GM12878 (cell line): Measurements from ENCODE around the gene GOSR1. TPM values are rescaled to one million over a fixed set of nuclear protein-coding genes. Genes with fewer than 3 reads are reported as not detected.

Experiments used
- ATAC-seq: fragments of 200-7000 bp; cut with Tn5 transposase; 3 replicates; pipeline ENCODE4 v1.9.1; 2020; ENCODE audit warnings: mild to moderate bottlenecking, moderate library complexity
- BruUV-seq: library from RNA; stranded (reverse); fragments of 400-500 nt; replicated peaks from 2 replicates; lab custom pipeline; 2021; lab: Mats Ljungman, UMichigan
- CTCF ChIA-PET: fragments of 300-600 bp; sonication (Branson Sonifier 250); formaldehyde crosslinking; extraction: SDS; loops from one replicate; lab custom pipeline; 2021; ENCODE audit warnings: inconsistent platforms; lab: Yijun Ruan, JAX
- POLR2A ChIA-PET: fragments of 350-600 bp; formaldehyde crosslinking; extraction: SDS; loops from one replicate; lab custom pipeline; 2021; ENCODE audit warnings: inconsistent platforms; lab: Charles Lee
- RAD21 ChIA-PET: fragments of 300-600 bp; sonication (Branson Sonifier 250); formaldehyde crosslinking; loops from one replicate; lab custom pipeline; 2023; ENCODE audit warnings: antibody characterized with exemption; ENCODE audit not compliant: unreplicated experiment; lab: Charles Lee
- SMC1A ChIA-PET: fragments of 300-600 bp; sonication (Branson Sonifier 250); formaldehyde crosslinking; loops from one replicate; lab custom pipeline; 2023; ENCODE audit not compliant: unreplicated experiment, uncharacterized antibody; lab: Charles Lee
- DNase-seq: peaks from one replicate; pipeline ENCODE4 v3.0.0-alpha.2; 2011; ENCODE audit warnings: low read depth, low spot score
- FAIRE-seq: peaks from 3 replicates; lab custom pipeline; 2011; peaks lifted over from hg19 to GRCh38; lab: Jason Lieb, UNC
- H2AFZ ChIP-seq: 2 replicates; pipeline ENCODE4 v1.6.0; 2011; ENCODE audit warnings: low read depth, low read length, control low read depth; ENCODE audit not compliant: control insufficient read depth
- H3K27ac ChIP-seq: 2 replicates; pipeline ENCODE4 v1.5.1; 2011; ENCODE audit warnings: control low read depth; ENCODE audit not compliant: control insufficient read depth, insufficient read depth
- H3K27me3 ChIP-seq, 2 experiments: replicated peaks in 1 of 2; 2 replicates each; pipeline versions ENCODE4 v1.6.0 to v1.6.1; 2011; ENCODE audit warnings: low read length in 1 of 2; ENCODE audit not compliant: control insufficient read depth in 2 of 2, insufficient read depth in 2 of 2
- H3K36me3 ChIP-seq, 2 experiments: 2 replicates each; pipeline ENCODE4 v1.5.1; 2011; ENCODE audit warnings: low read length in 1 of 2; ENCODE audit not compliant: control insufficient read depth in 2 of 2, insufficient read depth in 2 of 2
- H3K4me1 ChIP-seq: 2 replicates; pipeline ENCODE4 v1.6.1; 2011; ENCODE audit warnings: mild to moderate bottlenecking, low read length, moderate library complexity, mixed read lengths; ENCODE audit not compliant: control insufficient read depth, insufficient read depth
- H3K4me2 ChIP-seq: 2 replicates; pipeline ENCODE4 v1.6.0; 2011; ENCODE audit warnings: control low read depth; ENCODE audit not compliant: control insufficient read depth, insufficient read depth
- H3K4me3 ChIP-seq: fragments of 200-600 bp; sonication (generic); 2 replicates; pipeline ENCODE4 v1.5.1; 2016
- H3K79me2 ChIP-seq: 2 replicates; pipeline ENCODE4 v1.6.0; 2011; ENCODE audit warnings: low read length; ENCODE audit not compliant: control insufficient read depth, insufficient read depth
- H3K9ac ChIP-seq: 2 replicates; pipeline ENCODE4 v1.8.0; 2011; ENCODE audit warnings: low read length, control low read depth, mixed read lengths; ENCODE audit not compliant: control insufficient read depth, insufficient read depth
- H3K9me3 ChIP-seq: replicated peaks from 3 replicates; pipeline ENCODE4 v1.5.1; 2011; ENCODE audit warnings: mild to moderate bottlenecking, low read length; ENCODE audit not compliant: control insufficient read depth, insufficient read depth
- H4K20me1 ChIP-seq: 2 replicates; pipeline ENCODE4 v1.6.0; 2011; ENCODE audit not compliant: control insufficient read depth, insufficient read depth
- CHD1 ChIP-seq: IDR thresholded peaks from 2 replicates; pipeline ENCODE4 v1.6.1; 2012; ENCODE audit warnings: low read depth, low read length, improper control_type of control experiment
- FOS ChIP-seq: IDR thresholded peaks from 3 replicates; pipeline ENCODE4 v1.6.1; 2011; ENCODE audit warnings: borderline replicate concordance; ENCODE audit not compliant: insufficient read length; ENCODE audit errors: extremely low read depth
- MEF2A ChIP-seq: IDR thresholded peaks from 2 replicates; pipeline ENCODE4 v1.6.1; 2011; ENCODE audit warnings: low read depth, mild to moderate bottlenecking, low read length, moderate library complexity; ENCODE audit not compliant: insufficient read depth
- RAD21 ChIP-seq: IDR thresholded peaks from 2 replicates; pipeline ENCODE4 v1.6.1; 2011; ENCODE audit warnings: mild to moderate bottlenecking, low read depth, low read length, moderate library complexity; ENCODE audit not compliant: insufficient read depth
- RB1 ChIP-seq: fragments of 450-650 bp; formaldehyde crosslinking; IDR thresholded peaks from 2 replicates; pipeline ENCODE4 v1.6.1; 2017; ENCODE audit warnings: mild to moderate bottlenecking, borderline replicate concordance
- SKIL ChIP-seq: fragments of 450-650 bp; IDR thresholded peaks from 2 replicates; pipeline ENCODE4 v1.6.1; 2017; ENCODE audit warnings: mild to moderate bottlenecking, low read depth, inconsistent platforms; ENCODE audit not compliant: poor library complexity, severe bottlenecking
- ZNF24 ChIP-seq: fragments of 450-650 bp; IDR thresholded peaks from 2 replicates; pipeline ENCODE4 v1.6.1; 2017; ENCODE audit warnings: antibody characterized with exemption, mild to moderate bottlenecking
- ZNF274 ChIP-seq: IDR thresholded peaks from one replicate; pipeline ENCODE4 v1.8.0; 2011; ENCODE audit not compliant: insufficient read length, insufficient read depth
- WGBS: methylation state at CpG from one replicate; pipeline ENCODE4 v1.1.6; 2016; ENCODE audit warnings: low lambda C conversion rate; ENCODE audit not compliant: insufficient replicate concordance, insufficient coverage; ENCODE audit errors: missing lambda C conversion rate; 5-methylcytosine and 5-hydroxymethylcytosine counted together
- in situ Hi-C: fragments of 300-500 bp; cut with MboI; formaldehyde crosslinking; loops from 9 replicates; pipeline ENCODE4 v1.14.3; 2018; ENCODE audit warnings: mixed read lengths
- intact Hi-C: fragments of 100-400 bp; cut with micrococcal nuclease; formaldehyde crosslinking; loops from one replicate; pipeline ENCODE4 v1.14.2; 2022; ENCODE audit not compliant: unreplicated experiment
- polyA plus RNA-seq, 11 experiments: library from polyadenylated mRNA; depleted of rRNA in 4 of 11; unstranded in 6 of 11; stranded (reverse) in 5 of 11; fragments of >200 nt; fragmentation: Nextera tagmentation in 4 of 11; fragmentation: Illumina TruSeq in 1 of 11; extraction: Ambion mirVana in 4 of 11; extraction: Trizol in 1 of 11; gene quantifications; 1 replicate in 1 of 11; 2 replicates in 10 of 11; pipeline versions ENCODE4 v1.2.1 to v1.2.3, GENCODE V29; 2011 to 2016; ENCODE audit warnings: inconsistent platforms in 2 of 11, missing spikeins in 2 of 11, low read depth in 1 of 11
- total RNA-seq, 4 experiments: library from RNA; depleted of rRNA in 3 of 4; stranded (reverse); fragments of >200 nt in 3 of 4; fragmentation: Illumina TruSeq in 1 of 4; extraction: Trizol in 1 of 4; gene quantifications; 2 replicates each; pipeline versions ENCODE4 v1.2.1 to v1.2.3, GENCODE V29; 2013 to 2021

The GOSR1 gene
- total and polyA plus RNA-seq, 10 of the 15 experiments (the other 5 are each of a cell fraction or from before 2014, with no cell fraction given), result 21.4 to 99.3 (median 42.9) TPM

- H3K27me3 ChIP-seq, result no peaks in the 10 kb centered on the region
- no peak for FAIRE-seq
- no peak overlapping the region for H3K4me2 ChIP-seq
- intact Hi-C loops (no loop called here), in situ Hi-C loops (no loop called here)
- H3K4me3 ChIP-seq, result no peak overlapping the region
- ChIA-PET POLR2A (no interaction called here), SMC1A (no interaction called here), CTCF (interaction anchor here (1.4 kb wide), 1 partner anchor 97 kb away, joined by 3 read pairs; no protein-coding TSS in a partner anchor), RAD21 (no interaction called here)
- peaks cover 13% of the 10 kb centered on the region for H3K79me2 ChIP-seq
- no peak for DNase-seq
- H3K36me3 ChIP-seq, result peaks cover 3 to 4% of the 10 kb centered on the region in 2 experiments; a peak in 3 of 4 replicates
- no peak overlapping the region for H3K9ac ChIP-seq
- H4K20me1 ChIP-seq, result no peaks in the 10 kb centered on the region
- no peak overlapping the region for H3K27ac ChIP-seq
- WGBS, result 97% methylated on average over 1 of the region's 1 CpG
- H3K9me3 ChIP-seq, result no peaks in the 10 kb centered on the region
- no peaks in the 10 kb centered on the region for H3K4me1 ChIP-seq
- no TSS peak for BruUV-seq
- no peak for TF ChIP-seq CHD1
- no peak for TF ChIP-seq FOS
- no peak for TF ChIP-seq MEF2A
- TF ChIP-seq ZNF274, result no peak
- no peak for TF ChIP-seq SKIL
- TF ChIP-seq RB1, result no peak
- 0 out of 2 replicates have a peak, but pooled peaks have one; percentile 38 for TF ChIP-seq ZNF24
- no peak for TF ChIP-seq RAD21
- ATAC-seq, result no peak
- H2AFZ ChIP-seq, result no peak overlapping the region
Measured at GRCh38 chr17:30483159-30483558, 6.0 kb downstream of the GOSR1 start.
